Panc1 (cell line): ENCODE data around the gene HOXD13.

ENCODE experiments used
- POLR2AphosphoS5 ChIP-seq: IDR thresholded peaks from 2 replicates; pipeline ENCODE4 v1.6.1; 2012; ENCODE audit warnings: mild to moderate bottlenecking, low read depth, low read length, moderate library complexity
- TF ChIP-seq, protein P1 (sequence below): fragments of 450-650 bp; IDR thresholded peaks from 2 replicates; pipeline ENCODE4 v1.5.1; 2017; ENCODE audit warnings: mild to moderate bottlenecking
- TF ChIP-seq, protein P2 (sequence below), 2 experiments: IDR thresholded peaks; 2 replicates each; pipeline ENCODE4 v1.6.1; 2011 to 2012; ENCODE audit warnings: low read depth in 2 of 2, control low read depth in 1 of 2, low read length in 1 of 2, mild to moderate bottlenecking in 1 of 2, moderate library complexity in 1 of 2; ENCODE audit not compliant: insufficient read depth in 1 of 2

DNA sequence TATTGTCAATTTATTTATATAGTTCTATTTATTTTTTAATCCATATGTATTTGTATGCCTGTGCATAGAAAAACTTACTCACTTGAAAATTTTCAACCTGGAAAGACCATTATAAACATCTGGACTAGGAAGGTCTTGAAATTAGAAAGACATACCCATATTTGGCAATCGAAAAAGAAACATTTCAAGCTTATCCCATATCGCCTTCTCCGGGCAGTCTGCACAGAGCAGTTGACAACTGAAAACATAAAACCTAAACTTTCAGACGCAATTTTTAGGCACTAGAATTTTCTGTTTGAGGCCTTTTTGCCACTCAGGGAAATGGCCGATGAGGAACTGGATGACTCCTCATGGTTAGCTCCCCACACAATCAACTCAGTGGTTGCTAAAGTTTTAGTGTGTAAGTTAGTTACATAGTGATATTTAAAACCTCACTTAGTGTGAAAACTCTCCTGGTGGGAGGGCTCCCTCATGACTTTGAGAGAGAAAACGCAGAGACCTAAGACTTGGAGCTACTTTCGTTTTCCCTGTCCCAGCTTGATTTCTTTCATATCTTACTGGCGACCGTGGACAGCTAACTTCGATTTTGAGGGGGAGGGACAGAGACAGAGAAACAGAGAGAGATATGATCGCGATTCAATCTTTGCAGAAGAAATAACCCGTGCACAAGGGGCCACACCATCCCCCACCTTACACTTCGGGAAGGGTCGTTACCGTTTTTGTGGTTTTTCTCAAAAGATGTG lies 3.9 kb downstream of the HOXD13 start:
- TF ChIP-seq POLR2AphosphoS5 = no peak
- TF ChIP-seq, protein P1, sequence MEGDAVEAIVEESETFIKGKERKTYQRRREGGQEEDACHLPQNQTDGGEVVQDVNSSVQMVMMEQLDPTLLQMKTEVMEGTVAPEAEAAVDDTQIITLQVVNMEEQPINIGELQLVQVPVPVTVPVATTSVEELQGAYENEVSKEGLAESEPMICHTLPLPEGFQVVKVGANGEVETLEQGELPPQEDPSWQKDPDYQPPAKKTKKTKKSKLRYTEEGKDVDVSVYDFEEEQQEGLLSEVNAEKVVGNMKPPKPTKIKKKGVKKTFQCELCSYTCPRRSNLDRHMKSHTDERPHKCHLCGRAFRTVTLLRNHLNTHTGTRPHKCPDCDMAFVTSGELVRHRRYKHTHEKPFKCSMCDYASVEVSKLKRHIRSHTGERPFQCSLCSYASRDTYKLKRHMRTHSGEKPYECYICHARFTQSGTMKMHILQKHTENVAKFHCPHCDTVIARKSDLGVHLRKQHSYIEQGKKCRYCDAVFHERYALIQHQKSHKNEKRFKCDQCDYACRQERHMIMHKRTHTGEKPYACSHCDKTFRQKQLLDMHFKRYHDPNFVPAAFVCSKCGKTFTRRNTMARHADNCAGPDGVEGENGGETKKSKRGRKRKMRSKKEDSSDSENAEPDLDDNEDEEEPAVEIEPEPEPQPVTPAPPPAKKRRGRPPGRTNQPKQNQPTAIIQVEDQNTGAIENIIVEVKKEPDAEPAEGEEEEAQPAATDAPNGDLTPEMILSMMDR = no peak
- TF ChIP-seq, protein P2, sequence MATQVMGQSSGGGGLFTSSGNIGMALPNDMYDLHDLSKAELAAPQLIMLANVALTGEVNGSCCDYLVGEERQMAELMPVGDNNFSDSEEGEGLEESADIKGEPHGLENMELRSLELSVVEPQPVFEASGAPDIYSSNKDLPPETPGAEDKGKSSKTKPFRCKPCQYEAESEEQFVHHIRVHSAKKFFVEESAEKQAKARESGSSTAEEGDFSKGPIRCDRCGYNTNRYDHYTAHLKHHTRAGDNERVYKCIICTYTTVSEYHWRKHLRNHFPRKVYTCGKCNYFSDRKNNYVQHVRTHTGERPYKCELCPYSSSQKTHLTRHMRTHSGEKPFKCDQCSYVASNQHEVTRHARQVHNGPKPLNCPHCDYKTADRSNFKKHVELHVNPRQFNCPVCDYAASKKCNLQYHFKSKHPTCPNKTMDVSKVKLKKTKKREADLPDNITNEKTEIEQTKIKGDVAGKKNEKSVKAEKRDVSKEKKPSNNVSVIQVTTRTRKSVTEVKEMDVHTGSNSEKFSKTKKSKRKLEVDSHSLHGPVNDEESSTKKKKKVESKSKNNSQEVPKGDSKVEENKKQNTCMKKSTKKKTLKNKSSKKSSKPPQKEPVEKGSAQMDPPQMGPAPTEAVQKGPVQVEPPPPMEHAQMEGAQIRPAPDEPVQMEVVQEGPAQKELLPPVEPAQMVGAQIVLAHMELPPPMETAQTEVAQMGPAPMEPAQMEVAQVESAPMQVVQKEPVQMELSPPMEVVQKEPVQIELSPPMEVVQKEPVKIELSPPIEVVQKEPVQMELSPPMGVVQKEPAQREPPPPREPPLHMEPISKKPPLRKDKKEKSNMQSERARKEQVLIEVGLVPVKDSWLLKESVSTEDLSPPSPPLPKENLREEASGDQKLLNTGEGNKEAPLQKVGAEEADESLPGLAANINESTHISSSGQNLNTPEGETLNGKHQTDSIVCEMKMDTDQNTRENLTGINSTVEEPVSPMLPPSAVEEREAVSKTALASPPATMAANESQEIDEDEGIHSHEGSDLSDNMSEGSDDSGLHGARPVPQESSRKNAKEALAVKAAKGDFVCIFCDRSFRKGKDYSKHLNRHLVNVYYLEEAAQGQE (IDR thresholded peaks at IDR 0.05; ENCODE audit: insufficient read depth in 1 of 2, low read depth in 2 of 2, low read length in 1 of 2) = no peak
